ENCODE measurements around the gene CUX1. TPM values are rescaled to one million over a fixed set of nuclear protein-coding genes. Genes with fewer than 3 reads are reported as not detected.

CUX1 gene
- total RNA-seq, 1 experiment from 2014 or later: 64.3 TPM

- TF ChIP-seq IRF2 (CRISPR knock-in tag; IDR thresholded peaks at IDR 0.05; ENCODE audit: borderline replicate concordance, low read depth) (no peak), USF2 (CRISPR knock-in tag; IDR thresholded peaks at IDR 0.05) (no peak), ZSCAN18 (CRISPR knock-in tag; IDR thresholded peaks at IDR 0.05) (no peak), TCF7 (CRISPR knock-in tag; IDR thresholded peaks at IDR 0.05; ENCODE audit: low read depth) (no peak), ZNF532 (CRISPR knock-in tag; IDR thresholded peaks at IDR 0.05; ENCODE audit: borderline replicate concordance) (no peak)
Measured at GRCh38 chr7:102288285-102288930, 471.0 kb downstream of the CUX1 start (continued).

DNA sequence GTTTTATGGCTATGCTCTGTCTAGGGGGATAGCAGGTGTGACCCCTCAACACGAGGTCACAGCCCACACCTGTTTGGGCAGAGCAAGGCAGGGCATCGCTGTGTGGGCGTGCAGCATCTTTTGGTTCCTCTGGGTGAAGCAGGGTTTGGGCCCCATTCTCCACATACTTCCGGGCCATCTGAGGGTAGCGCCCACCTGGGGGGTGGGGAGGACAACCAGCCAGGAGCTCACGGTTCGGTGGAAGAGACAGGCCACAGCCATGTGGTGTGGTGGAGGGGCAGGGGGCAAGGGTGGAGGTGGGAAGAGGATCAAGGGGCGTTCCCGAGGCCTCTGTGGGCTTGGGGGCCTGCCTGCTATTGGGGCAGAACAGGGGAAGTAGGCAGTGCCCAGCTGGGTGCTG lies 471.6 kb downstream of the CUX1 start:
- Mint-ChIP-seq H3K4me3 (0 out of 2 replicates have a peak overlapping the region, but pooled peaks have one; percentile 61), H3K4me1 (peaks cover 23% of the 10 kb centered on the region), H3K27ac (no peak overlapping the region), H3K27me3 (ENCODE audit: low read depth) (peaks cover 12% of the 10 kb centered on the region), H3K36me3 (no peaks in the 10 kb centered on the region), H3K9me3 (no peaks in the 10 kb centered on the region)
- DNase-seq (ENCODE audit: low spot score) (no peak), ATAC-seq (no peak)
- ChIA-PET POLR2A (no interaction called here), CTCF (interaction anchor here (0.5 to 2.8 kb wide), 6 partner anchors 10 to 103 kb away, joined by 3 to 13 read pairs (median 4); no protein-coding TSS in a partner anchor)
- TF ChIP-seq, protein P1, sequence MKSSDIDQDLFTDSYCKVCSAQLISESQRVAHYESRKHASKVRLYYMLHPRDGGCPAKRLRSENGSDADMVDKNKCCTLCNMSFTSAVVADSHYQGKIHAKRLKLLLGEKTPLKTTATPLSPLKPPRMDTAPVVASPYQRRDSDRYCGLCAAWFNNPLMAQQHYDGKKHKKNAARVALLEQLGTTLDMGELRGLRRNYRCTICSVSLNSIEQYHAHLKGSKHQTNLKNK (CRISPR knock-in tag; IDR thresholded peaks at IDR 0.05): no peak
- TF ChIP-seq CREM (CRISPR knock-in tag; IDR thresholded peaks at IDR 0.05): no peak
- no peak for TF ChIP-seq PREB (CRISPR knock-in tag; IDR thresholded peaks at IDR 0.05; ENCODE audit: borderline replicate concordance)
- TF ChIP-seq, protein P2, sequence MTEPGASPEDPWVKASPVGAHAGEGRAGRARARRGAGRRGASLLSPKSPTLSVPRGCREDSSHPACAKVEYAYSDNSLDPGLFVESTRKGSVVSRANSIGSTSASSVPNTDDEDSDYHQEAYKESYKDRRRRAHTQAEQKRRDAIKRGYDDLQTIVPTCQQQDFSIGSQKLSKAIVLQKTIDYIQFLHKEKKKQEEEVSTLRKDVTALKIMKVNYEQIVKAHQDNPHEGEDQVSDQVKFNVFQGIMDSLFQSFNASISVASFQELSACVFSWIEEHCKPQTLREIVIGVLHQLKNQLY (CRISPR knock-in tag; IDR thresholded peaks at IDR 0.05): no peak
- no peak for TF ChIP-seq ZNF423 (CRISPR knock-in tag; IDR thresholded peaks at IDR 0.05)
- TF ChIP-seq TEAD1 (CRISPR knock-in tag; IDR thresholded peaks at IDR 0.05): no peak
- no peak for TF ChIP-seq MYBL2 (CRISPR knock-in tag; IDR thresholded peaks at IDR 0.05)
